Testis (tissue), 2 donors: ENCODE data around the gene TSPAN12.

Experiments
- CTCF ChIP-seq, 3 experiments: fragments of 450-650 bp in 2 of 3; fragments of 200-600 bp in 1 of 3; sonication (generic) in 1 of 3; IDR thresholded peaks; one replicate each; pipeline ENCODE4 v1.5.1; 2016 to 2019; ENCODE audit warnings: antibody characterized with exemption in 3 of 3, mild to moderate bottlenecking in 2 of 3, moderate library complexity in 1 of 3
- POLR2A ChIP-seq: fragments of 450-650 bp; IDR thresholded peaks from one replicate; pipeline ENCODE4 v1.6.1; 2017; ENCODE audit warnings: antibody characterized with exemption, mild to moderate bottlenecking, moderate library complexity

DNA sequence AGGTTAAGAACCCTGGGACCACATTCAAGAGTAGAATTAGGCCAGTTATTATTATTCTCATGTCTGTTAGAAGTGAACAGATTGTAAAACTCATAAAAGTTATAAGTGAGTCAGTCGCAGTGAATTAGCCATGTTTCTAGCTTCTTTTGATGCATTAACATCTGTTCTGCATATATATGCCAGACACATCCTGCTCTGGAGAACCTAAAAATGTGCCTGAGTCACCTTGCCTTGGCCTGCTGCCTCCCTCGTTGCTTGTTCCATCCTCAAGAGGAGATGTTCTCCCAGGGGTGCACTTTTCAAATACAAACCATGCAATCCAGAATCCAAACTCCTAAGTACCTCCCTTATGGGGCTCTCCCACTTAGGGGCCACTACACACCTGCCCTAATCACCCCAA, 14.8 kb downstream of the TSPAN12 start:
- TF ChIP-seq CTCF (IDR thresholded peaks at IDR 0.05) (no peak), POLR2A (no peak)
